Epithelial cell of esophagus (primary cell): ENCODE measurements around the gene OR10W1.
A peak's percentile ranks its signal among the peaks of the same experiment; 100 is the strongest.

Source experiments
- DNase-seq: peaks from one replicate; pipeline ENCODE4 v3.0.0; 2010; ENCODE audit warnings: low read depth
- H3K4me3 ChIP-seq: 2 replicates; pipeline ENCODE4 v1.5.1; 2011; ENCODE audit warnings: mild to moderate bottlenecking, low read length, control low read depth
- CTCF ChIP-seq: IDR thresholded peaks from 2 replicates; pipeline ENCODE4 v1.5.1; 2011; ENCODE audit warnings: low read depth, mild to moderate bottlenecking, low read length, control low read depth, inconsistent platforms; ENCODE audit not compliant: insufficient read depth; ENCODE audit errors: missing control alignments

The OR10W1 gene, protein sequence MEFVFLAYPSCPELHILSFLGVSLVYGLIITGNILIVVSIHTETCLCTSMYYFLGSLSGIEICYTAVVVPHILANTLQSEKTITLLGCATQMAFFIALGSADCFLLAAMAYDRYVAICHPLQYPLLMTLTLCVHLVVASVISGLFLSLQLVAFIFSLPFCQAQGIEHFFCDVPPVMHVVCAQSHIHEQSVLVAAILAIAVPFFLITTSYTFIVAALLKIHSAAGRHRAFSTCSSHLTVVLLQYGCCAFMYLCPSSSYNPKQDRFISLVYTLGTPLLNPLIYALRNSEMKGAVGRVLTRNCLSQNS

GRCh38 chr11:58268142-58268541, at the start of gene OR10W1:
Gene OR10W1 (minus strand): TSS chr11:58268260. CDS start chr11:58267858, 402 bp downstream.
- no peak for TF ChIP-seq CTCF
- no peak within 1 kb of the TSS for H3K4me3 ChIP-seq
- no peak for DNase-seq

GRCh38 chr11:58316142-58316541, 48.1 kb upstream of the OR10W1 start:
- DNase-seq, result peak; percentile 78
- TF ChIP-seq CTCF, result no peak

GRCh38 chr11:58301576-58301975, 33.5 kb upstream of the OR10W1 start:
- no peak overlapping the region for H3K4me3 ChIP-seq
- no peak for TF ChIP-seq CTCF
- DNase-seq, result peak; percentile 75

More at GRCh38 chr11:58316142-58316541, 48.1 kb upstream of the OR10W1 start:
- no peak overlapping the region for H3K4me3 ChIP-seq

GRCh38 chr11:58292017-58292416, 24.0 kb upstream of the OR10W1 start:
- DNase-seq, result no peak
- no peak overlapping the region for H3K4me3 ChIP-seq
- no peak for TF ChIP-seq CTCF

DNA sequence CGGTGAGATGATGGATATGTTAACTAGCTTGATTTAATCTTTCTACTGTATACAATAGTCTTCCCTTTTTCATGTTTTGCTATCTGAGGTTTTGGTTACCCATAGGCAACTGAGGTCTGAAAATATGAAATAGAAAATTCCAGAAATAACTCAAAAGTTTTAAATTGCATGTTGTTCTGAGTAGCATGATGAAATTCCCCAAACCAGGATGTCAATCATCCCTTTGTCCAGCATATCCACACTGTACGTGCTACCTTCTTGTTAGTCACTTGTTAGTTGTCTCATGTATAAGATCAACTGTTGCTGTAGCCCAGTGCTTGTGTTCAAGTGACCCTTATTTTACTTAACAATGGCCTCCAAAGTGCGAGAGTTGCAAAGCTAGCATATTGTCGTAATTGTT, 21.2 kb upstream of the OR10W1 start:
- TF ChIP-seq CTCF, result no peak
- no peak overlapping the region for H3K4me3 ChIP-seq
- DNase-seq, result no peak

DNA sequence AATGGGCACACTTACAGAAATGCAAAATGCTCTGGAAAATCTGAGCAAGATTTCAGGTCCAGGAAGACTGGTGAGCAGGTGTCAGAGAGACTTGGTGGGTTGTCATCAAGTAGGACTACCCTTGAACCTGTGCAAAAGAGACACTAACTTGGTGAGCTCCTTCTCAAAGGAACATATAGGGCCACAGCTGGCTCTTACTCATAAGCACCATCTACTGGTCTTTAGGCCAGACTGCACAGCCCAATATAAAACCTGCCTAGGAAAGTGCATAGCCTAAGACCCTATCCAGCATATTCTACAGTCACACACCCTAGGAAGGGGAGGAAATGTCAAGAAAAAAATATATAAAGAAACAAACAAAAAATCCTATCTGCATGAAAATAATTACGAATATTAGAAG, 18.2 kb upstream of the OR10W1 start:
- H3K4me3 ChIP-seq, result no peak overlapping the region
- peak; percentile 67 for DNase-seq
- peak; percentile 88 for TF ChIP-seq CTCF

GRCh38 chr11:58285483-58286040, 17.5 kb upstream of the OR10W1 start:
- no peak for TF ChIP-seq CTCF
- no peak for DNase-seq
- no peak overlapping the region for H3K4me3 ChIP-seq
